ENCODE data around the gene RERG. TPM values are rescaled to one million over a fixed set of nuclear protein-coding genes. Genes with fewer than 3 reads are reported as not detected.

The RERG gene
- total and polyA plus RNA-seq, 2 of the 4 experiments (the other 2 are of a cell fraction) = not detected

GRCh38 chr12:15206831-15207389 is 14.3 kb downstream of the RERG start:
- Histone ChIP-seq H2BK15ac (ENCODE audit: low read depth, low read length) (no peak overlapping the region), H3K27me3 (ENCODE audit: control insufficient read depth, insufficient read depth, low read length) (no peaks in the 10 kb centered on the region), H2BK20ac (ENCODE audit: low read depth, low read length) (no peak overlapping the region), H3K4me1 (ENCODE audit: control insufficient read depth, insufficient read depth, low read length) (no peaks in the 10 kb centered on the region), H2AFZ (replicated peaks; ENCODE audit: low read length, poor library complexity) (no peak overlapping the region), H2BK5ac (ENCODE audit: low read depth, low read length, poor library complexity, severe bottlenecking) (no peak overlapping the region), H2AK9ac (replicated peaks; ENCODE audit: low read depth, low read length, poor library complexity) (no peak overlapping the region), H3K18ac (ENCODE audit: low read depth, low read length) (no peak overlapping the region), H4K20me1 (ENCODE audit: insufficient read depth, low read length) (no peaks in the 10 kb centered on the region), H3K9ac (ENCODE audit: low read depth, low read length) (no peak overlapping the region), H3K27ac (ENCODE audit: insufficient read depth, low read length) (no peak overlapping the region), H4K8ac (ENCODE audit: low read depth in 2 of 2, low read length in 2 of 2) (no peak overlapping the region), H3K4me3 (ENCODE audit: insufficient read depth, low read depth, low read length) (no peak overlapping the region), H2BK120ac (ENCODE audit: low read depth, low read length) (no peak overlapping the region), H4K5ac (ENCODE audit: low read depth, low read length) (no peak overlapping the region), H2AK5ac (ENCODE audit: low read depth, low read length) (no peak overlapping the region), H3K14ac (replicated peaks; ENCODE audit: low read depth, low read length) (no peak overlapping the region), H3K9me3 (ENCODE audit: control insufficient read depth, insufficient read depth, low read length) (no peaks in the 10 kb centered on the region), H4K91ac (ENCODE audit: insufficient read depth, low read depth, low read length) (no peak overlapping the region), H3K79me1 (ENCODE audit: low read depth in 1 of 2, low read length in 2 of 2) (no peaks in the 10 kb centered on the region), H3K9me1 (ENCODE audit: insufficient read depth, low read length) (no peaks in the 10 kb centered on the region), H3K23ac (ENCODE audit: low read depth, low read length) (no peak overlapping the region), H3K4me2 (ENCODE audit: low read depth, low read length) (no peak overlapping the region), H3K4ac (ENCODE audit: low read depth, low read length) (no peak overlapping the region), H3K56ac (ENCODE audit: extremely low read depth, insufficient read depth, low read length) (no peak overlapping the region), H3K36me3 (ENCODE audit: control insufficient read depth, insufficient read depth, low read length) (no peaks in the 10 kb centered on the region)
- in situ Hi-C loops (cut with MboI; ENCODE audit: low sequenced_read_pairs) (loop anchor here (10.0 kb wide), 1 partner anchor 192 kb away; no protein-coding TSS in a partner anchor), dilution Hi-C loops (cut with HindIII; ENCODE audit: low sequenced_read_pairs, unreplicated experiment) (no loop called here), intact Hi-C loops (cut with micrococcal nuclease) (no loop called here)
- no TSS peak for BruUV-seq (replicated peaks)
- CTCF ChIA-PET = interaction anchor here (1.6 kb wide), 1 partner anchor 14 kb away, joined by 5 read pairs; the partner anchor contains the start of gene RERG
- POLR2A ChIA-PET (ENCODE audit: unreplicated experiment) = no interaction called here
- no peak for DNase-seq
- WGBS, 2 experiments (ENCODE audit: extremely low coverage in 2 of 2, insufficient read length in 1 of 2) = no CpG with 5 or more reads among the region's 4 CpGs
- TF ChIP-seq BHLHE40 (IDR thresholded peaks at IDR 0.05; ENCODE audit: low read depth, low read length) (no peak), MAZ (IDR thresholded peaks at IDR 0.05; ENCODE audit: borderline replicate concordance, low read depth, low read length) (no peak), RAD21 (IDR thresholded peaks at IDR 0.05; ENCODE audit: low read length) (no peak), RFX5 (IDR thresholded peaks at IDR 0.05; ENCODE audit: low read depth, low read length) (no peak), CTCF (conservative IDR thresholded peaks at IDR 0.05; ENCODE audit: low read depth, low read length) (no peak), ELK1 (IDR thresholded peaks at IDR 0.05; ENCODE audit: borderline replicate concordance, low read depth, low read length) (no peak), SMC3 (IDR thresholded peaks at IDR 0.05; ENCODE audit: low read depth, low read length) (no peak), CEBPB (IDR thresholded peaks at IDR 0.05; ENCODE audit: low read depth, low read length) (no peak), RCOR1 (IDR thresholded peaks at IDR 0.05; ENCODE audit: insufficient replicate concordance, low read length) (no peak)
- ATAC-seq (ENCODE audit: low read depth) = no peak

Data from IMR-90 (cell line).